AG10803 (cell line): ENCODE results near the gene NUTF2.

Experiments used
- DNase-seq: peaks from one replicate; pipeline ENCODE4 v3.0.0; 2010; ENCODE audit warnings: low read depth
- H3K4me3 ChIP-seq: 2 replicates; pipeline ENCODE4 v1.5.1; 2011; ENCODE audit warnings: mild to moderate bottlenecking, low read length, control low read depth
- CTCF ChIP-seq: conservative IDR thresholded peaks from 2 replicates; pipeline ENCODE4 v1.5.1; 2011; ENCODE audit warnings: mild to moderate bottlenecking, low read length, control low read depth, inconsistent platforms

Gene NUTF2

GRCh38 chr16:67880584-67880983 is 33.9 kb downstream of the NUTF2 start:
- no peak for DNase-seq
- H3K4me3 ChIP-seq = no peak overlapping the region
- no peak for TF ChIP-seq CTCF

- H3K4me3 ChIP-seq = no peak overlapping the region
- no peak for DNase-seq
- TF ChIP-seq CTCF = no peak
Observed at GRCh38 chr16:67881621-67882161, 35.0 kb downstream of the NUTF2 start.

GRCh38 chr16:67882374-67883145 is 35.8 kb downstream of the NUTF2 start:
- no peak overlapping the region for H3K4me3 ChIP-seq
- TF ChIP-seq CTCF = no peak
- DNase-seq = peak; percentile 20

GRCh38 chr16:67883146-67883871 is 36.6 kb downstream of the NUTF2 start:
- TF ChIP-seq CTCF = no peak
- no peak overlapping the region for H3K4me3 ChIP-seq
- peak; percentile 41 for DNase-seq

- no peak for DNase-seq
- H3K4me3 ChIP-seq = no peak overlapping the region
- TF ChIP-seq CTCF = peak; percentile 70
Observed at GRCh38 chr16:67883872-67884261, 37.1 kb downstream of the NUTF2 start.

GRCh38 chr16:67884684-67885083 is 38.0 kb downstream of the NUTF2 start, which contains the start of gene NRN1L:
Gene NRN1L, plus strand, starts transcription at chr16:67884885. Its CDS starts 19 bp downstream, at chr16:67884904.
- peak; percentile 87 for DNase-seq
- H3K4me3 ChIP-seq = no peak within 1 kb of the TSS
- no peak for TF ChIP-seq CTCF
